Right ventricle myocardium inferior (tissue), 1 donor: ENCODE measurements around the gene CFAP45. TPM values are rescaled to one million over a fixed set of nuclear protein-coding genes. Genes with fewer than 3 reads are reported as not detected.

Experiments used
- microRNA-seq: library from miRNA; unstranded; fragments of <30 nt; microRNA quantifications from one replicate; pipeline ENCODE4 v1.2.0, GENCODE V29; 2020
- total RNA-seq: library from RNA; stranded (reverse); fragmentation: NEBNext Ultra II Directional; extraction: Animal tissue kit (Norgen Biotek cat#: 25700); gene quantifications from one replicate; pipeline ENCODE4 v1.2.1, GENCODE V29; 2021
- donor health status: DM: no; HTN: yes; CAD: no; lungs with severe emphysema.

Gene CFAP45
- total RNA-seq, 1 donor from 2014 or later, result 1.0 TPM

Small RNA genes within 50 kb of the gene (microRNA-seq; reads per million reads assigned to microRNA genes)
- not detected for gene MIR4259

Other genes with a start within 250 kb of the CFAP45 start
- not detected for gene CRP, start 185.6 kb downstream of the CFAP45 start, total RNA-seq
- 21.3 TPM for gene DUSP23, start 119.2 kb downstream of the CFAP45 start, total RNA-seq
- gene FCRL6, start 97.8 kb downstream of the CFAP45 start, total RNA-seq, result 0.57 TPM
- 1.6 TPM for gene SLAMF8, start 73.3 kb downstream of the CFAP45 start, total RNA-seq
- not detected for gene VSIG8, start 37.5 kb downstream of the CFAP45 start, total RNA-seq
- gene TAGLN2, start 25.3 kb upstream of the CFAP45 start, total RNA-seq, result 143 TPM
- gene IGSF9, start 45.4 kb upstream of the CFAP45 start, total RNA-seq, result 0.30 TPM
- gene SLAMF9, start 54.1 kb upstream of the CFAP45 start, total RNA-seq, result not detected
- 2.4 TPM for gene PIGM, start 131.8 kb upstream of the CFAP45 start, total RNA-seq
- gene KCNJ10, start 170.0 kb upstream of the CFAP45 start, total RNA-seq, result not detected
- not detected for gene KCNJ9, start 181.4 kb upstream of the CFAP45 start, total RNA-seq
- gene IGSF8, start 198.5 kb upstream of the CFAP45 start, total RNA-seq, result 21.9 TPM
- 209 TPM for gene ATP1A2, start 215.6 kb upstream of the CFAP45 start, total RNA-seq